Measurements from ENCODE around the gene NTF4.
"Not testable (repeated sequence)": the region's sequence is repeated elsewhere in the genome, so short reads cannot be mapped to it uniquely, and the experiment has no call there.

NTF4 gene

DNA sequence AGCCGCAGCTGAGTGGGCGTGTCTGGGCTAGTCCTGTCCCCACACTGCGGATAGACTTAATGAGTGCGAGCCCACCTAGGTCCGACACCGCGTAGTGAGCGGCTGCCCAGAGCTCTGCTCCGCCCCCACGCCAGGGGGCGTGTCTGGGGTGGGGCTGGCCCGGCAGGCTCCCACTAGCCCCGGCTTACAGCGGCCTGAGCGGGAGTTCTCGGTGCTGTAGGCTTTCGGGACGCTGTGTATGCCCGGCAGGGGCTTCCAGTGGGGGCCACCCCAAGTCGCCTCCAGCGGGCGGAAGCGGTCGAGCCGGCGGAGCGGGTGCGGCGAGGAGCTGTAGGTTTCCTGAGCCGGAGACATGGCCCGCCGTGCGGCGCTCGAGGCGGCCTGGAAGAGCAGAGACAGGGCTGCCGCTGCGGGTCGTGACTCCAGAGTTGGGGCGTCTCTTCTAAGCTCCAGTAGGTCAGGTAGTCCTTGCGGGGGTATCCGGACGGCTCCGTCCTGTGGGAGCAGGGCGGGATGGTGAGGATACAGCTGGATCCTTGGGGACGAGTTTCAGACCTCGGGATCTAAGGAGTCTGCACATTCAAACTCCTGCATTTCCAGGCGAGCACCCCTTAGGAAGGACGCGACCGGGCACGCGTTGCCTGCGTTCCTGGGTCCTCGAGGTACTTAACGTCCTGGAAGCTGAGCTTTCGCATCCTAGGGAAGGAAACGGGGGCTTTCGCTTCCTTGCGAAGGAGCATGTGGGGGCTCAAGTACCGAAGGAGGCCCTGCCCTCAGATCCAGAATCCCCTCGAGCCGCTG, 8.3 kb downstream of the NTF4 start:
- no peaks in the 10 kb centered on the region for H3K36me3 ChIP-seq
- H3K27me3 ChIP-seq: peaks cover 16% of the 10 kb centered on the region
- peaks cover 12% of the 10 kb centered on the region for H3K4me1 ChIP-seq
- no peaks in the 10 kb centered on the region for H3K9me3 ChIP-seq
- TF ChIP-seq, protein P1, sequence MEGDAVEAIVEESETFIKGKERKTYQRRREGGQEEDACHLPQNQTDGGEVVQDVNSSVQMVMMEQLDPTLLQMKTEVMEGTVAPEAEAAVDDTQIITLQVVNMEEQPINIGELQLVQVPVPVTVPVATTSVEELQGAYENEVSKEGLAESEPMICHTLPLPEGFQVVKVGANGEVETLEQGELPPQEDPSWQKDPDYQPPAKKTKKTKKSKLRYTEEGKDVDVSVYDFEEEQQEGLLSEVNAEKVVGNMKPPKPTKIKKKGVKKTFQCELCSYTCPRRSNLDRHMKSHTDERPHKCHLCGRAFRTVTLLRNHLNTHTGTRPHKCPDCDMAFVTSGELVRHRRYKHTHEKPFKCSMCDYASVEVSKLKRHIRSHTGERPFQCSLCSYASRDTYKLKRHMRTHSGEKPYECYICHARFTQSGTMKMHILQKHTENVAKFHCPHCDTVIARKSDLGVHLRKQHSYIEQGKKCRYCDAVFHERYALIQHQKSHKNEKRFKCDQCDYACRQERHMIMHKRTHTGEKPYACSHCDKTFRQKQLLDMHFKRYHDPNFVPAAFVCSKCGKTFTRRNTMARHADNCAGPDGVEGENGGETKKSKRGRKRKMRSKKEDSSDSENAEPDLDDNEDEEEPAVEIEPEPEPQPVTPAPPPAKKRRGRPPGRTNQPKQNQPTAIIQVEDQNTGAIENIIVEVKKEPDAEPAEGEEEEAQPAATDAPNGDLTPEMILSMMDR (IDR thresholded peaks at IDR 0.05; ENCODE audit: low read depth, low read length): peak; percentile 44
- peak overlapping the region; percentile 55 for H3K4me3 ChIP-seq (ENCODE audit: low read depth, low read length)
- peak; percentile 68 for DNase-seq

DNA sequence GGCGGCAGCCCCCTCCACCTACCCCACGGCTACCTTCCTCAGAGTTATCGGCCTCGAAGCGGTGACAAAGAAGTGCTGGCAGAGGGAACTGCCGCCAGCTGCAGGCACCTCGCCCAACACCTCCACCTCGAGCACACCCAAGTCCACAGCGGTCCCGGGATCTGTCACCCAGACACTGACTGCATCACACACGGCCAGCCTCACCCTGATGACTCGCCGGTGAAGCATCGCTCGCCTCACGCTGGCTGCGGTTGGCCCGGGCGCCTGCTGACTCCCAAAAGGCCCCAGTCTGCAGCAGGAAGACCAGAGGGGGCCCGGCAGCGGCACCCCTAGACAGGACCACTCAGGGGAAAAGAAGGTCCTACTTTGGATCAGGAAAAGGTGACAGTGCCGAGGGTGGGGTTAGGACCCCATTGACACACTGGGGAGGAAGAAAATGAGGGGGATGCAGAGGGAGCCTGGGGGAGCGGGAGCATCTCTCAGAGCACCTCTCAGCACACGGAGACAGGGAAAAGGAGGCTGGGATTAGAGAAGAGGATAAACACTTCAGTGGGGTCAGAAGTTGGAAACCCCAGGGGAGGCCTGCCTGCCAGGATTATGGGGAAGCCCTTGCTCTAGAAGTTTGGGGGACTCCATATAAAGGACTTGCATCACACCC, 14.1 kb downstream of the NTF4 start:
- not testable (repeated sequence) for H3K4me1 ChIP-seq; H3K4me3 ChIP-seq (ENCODE audit: low read depth, low read length); DNase-seq; H3K36me3 ChIP-seq; H3K27me3 ChIP-seq; H3K9me3 ChIP-seq

DNA sequence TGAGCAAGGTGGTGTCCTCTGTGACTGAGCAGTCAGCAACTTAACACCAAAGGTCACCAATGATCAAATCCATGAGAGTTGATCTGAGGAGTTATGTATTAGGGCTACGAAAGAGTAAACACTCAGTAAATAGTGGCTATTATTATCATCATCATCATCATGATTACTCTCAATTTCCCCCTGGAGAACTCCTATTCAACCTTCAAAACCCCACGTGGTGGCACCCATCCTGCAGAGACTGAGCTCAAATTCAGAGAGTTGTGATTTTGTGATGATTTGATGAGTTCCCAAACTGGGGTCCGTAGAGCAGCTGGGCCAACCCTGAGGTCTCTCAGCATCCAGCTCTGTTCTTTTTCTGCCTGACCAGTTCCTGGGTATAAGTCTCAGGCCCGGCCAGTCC, 14.8 kb downstream of the NTF4 start:
- DNase-seq; H3K4me1 ChIP-seq; H3K27me3 ChIP-seq; H3K4me3 ChIP-seq (ENCODE audit: low read depth, low read length); H3K9me3 ChIP-seq; H3K36me3 ChIP-seq: not testable (repeated sequence)

- not testable (repeated sequence) for H3K9me3 ChIP-seq; H3K36me3 ChIP-seq; H3K27me3 ChIP-seq; H3K4me1 ChIP-seq; DNase-seq; H3K4me3 ChIP-seq (ENCODE audit: low read depth, low read length)
Measured at GRCh38 chr19:49049011-49049410, 15.6 kb downstream of the NTF4 start, which contains the start of gene CGB8. CGB8 (minus strand) TSS chr19:49049111; CDS start chr19:49048739, 372 bp downstream.

GRCh38 chr19:49043548-49043947, 21.1 kb downstream of the NTF4 start, which contains the start of gene CGB5:
CGB5 (plus strand) TSS chr19:49043848; CDS start chr19:49044210, 362 bp downstream.
- H3K4me3 ChIP-seq (ENCODE audit: low read depth, low read length); H3K36me3 ChIP-seq; H3K27me3 ChIP-seq; DNase-seq; H3K9me3 ChIP-seq; H3K4me1 ChIP-seq: not testable (repeated sequence)

- DNase-seq; H3K9me3 ChIP-seq; H3K36me3 ChIP-seq; H3K4me1 ChIP-seq; H3K27me3 ChIP-seq; H3K4me3 ChIP-seq (ENCODE audit: low read depth, low read length): not testable (repeated sequence)
Measured at GRCh38 chr19:49042666-49043065, 22.0 kb downstream of the NTF4 start.

GRCh38 chr19:49042177-49042576, 22.4 kb downstream of the NTF4 start:
- TF ChIP-seq, protein P1 (IDR thresholded peaks at IDR 0.05; ENCODE audit: low read depth, low read length): no peak
- Histone ChIP-seq H3K4me3 (ENCODE audit: low read depth, low read length) (no peak overlapping the region), H3K36me3 (no peaks in the 10 kb centered on the region), H3K27me3 (no peaks in the 10 kb centered on the region), H3K9me3 (no peaks in the 10 kb centered on the region), H3K4me1 (no peaks in the 10 kb centered on the region)
- DNase-seq: no peak

- H3K27me3 ChIP-seq; H3K36me3 ChIP-seq; H3K4me3 ChIP-seq (ENCODE audit: low read depth, low read length); DNase-seq; H3K9me3 ChIP-seq; H3K4me1 ChIP-seq: not testable (repeated sequence)
Measured at GRCh38 chr19:49039736-49040135, 24.9 kb downstream of the NTF4 start.

- H3K4me3 ChIP-seq (ENCODE audit: low read depth, low read length); H3K36me3 ChIP-seq; H3K4me1 ChIP-seq; H3K27me3 ChIP-seq; DNase-seq; H3K9me3 ChIP-seq: not testable (repeated sequence)
Measured at GRCh38 chr19:49038557-49039276, 25.9 kb downstream of the NTF4 start.

- H3K4me1 ChIP-seq; H3K36me3 ChIP-seq; H3K4me3 ChIP-seq (ENCODE audit: low read depth, low read length); DNase-seq; H3K9me3 ChIP-seq; H3K27me3 ChIP-seq: not testable (repeated sequence)
Measured at GRCh38 chr19:49038111-49038510, 26.5 kb downstream of the NTF4 start.
